Activated CD4-positive, alpha-beta T cell treated with anti-CD3 and anti-CD28 coated beads, Interleukin-10, Interleukin-2, amounts not matched to agents 100 ng/mL and 50 ng/mL, durations not matched to agents 16 hours and 8 hours (primary cell): ENCODE results near the gene IER5.

Experiments used
- DNase-seq: peaks from one replicate; pipeline ENCODE4 v3.0.0-alpha.2; 2020

IER5 gene

GRCh38 chr1:181135815-181136737, 47.6 kb downstream of the IER5 start:
- DNase-seq, result peak; percentile 27

DNA sequence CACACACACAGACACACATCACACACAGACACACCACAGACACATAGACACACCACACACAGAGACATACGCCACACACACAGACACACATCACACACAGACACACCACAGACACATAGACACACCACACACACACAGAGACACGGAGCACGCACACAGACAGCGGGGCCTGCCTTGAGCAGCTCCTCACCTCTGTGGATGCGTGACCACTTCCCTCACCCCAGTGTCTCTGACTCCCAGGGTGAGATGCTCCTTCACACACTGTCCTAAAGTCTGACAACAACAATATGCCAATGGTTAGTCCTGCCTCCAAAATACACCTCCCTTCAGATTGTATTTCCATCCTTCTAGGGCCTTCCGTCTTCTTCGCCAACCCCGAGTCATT, 48.2 kb downstream of the IER5 start:
- DNase-seq, result no peak

- DNase-seq, result no peak
Measured at GRCh38 chr1:181137217-181137743, 48.8 kb downstream of the IER5 start.

GRCh38 chr1:181139631-181140061, 51.1 kb downstream of the IER5 start:
- DNase-seq, result no peak

DNA sequence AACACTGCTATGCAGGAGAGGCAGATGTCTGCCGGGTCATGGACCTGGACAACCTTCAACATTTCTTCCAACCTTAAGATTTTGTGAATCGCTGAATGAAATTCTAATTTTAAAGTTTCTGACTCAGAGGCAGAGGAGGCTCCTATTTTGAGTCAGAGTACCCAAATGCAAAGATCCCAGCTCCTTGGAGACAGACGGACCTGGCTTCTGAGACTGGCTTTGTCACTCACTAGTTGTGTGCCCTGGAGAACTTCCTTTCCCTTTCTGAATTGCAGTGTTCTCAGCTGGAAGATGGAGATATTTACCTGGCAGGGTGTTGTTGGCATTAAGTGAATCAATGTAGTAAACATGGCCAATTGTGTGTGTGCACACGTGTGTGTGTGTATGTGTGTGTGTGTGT, 51.9 kb downstream of the IER5 start:
- peak; percentile 68 for DNase-seq

- no peak for DNase-seq
Measured at GRCh38 chr1:181140891-181141290, 52.4 kb downstream of the IER5 start.

GRCh38 chr1:181141431-181141910, 53.0 kb downstream of the IER5 start:
- DNase-seq, result peak; percentile 90
